GM23248 (cell line): ENCODE results near the gene GDF10. TPM values are rescaled to one million over a fixed set of nuclear protein-coding genes. Genes with fewer than 3 reads are reported as not detected.

Experiments used
- DNase-seq: peaks from one replicate; pipeline ENCODE4 v3.0.0-alpha.2; 2015
- H2AFZ ChIP-seq: fragments of 200-600 bp; sonication (generic); 2 replicates; pipeline ENCODE4 v1.6.1; 2016; ENCODE audit warnings: antibody characterized with exemption
- H3F3A ChIP-seq: fragments of 200-600 bp; sonication (generic); 2 replicates; pipeline ENCODE4 v1.6.1; 2016; ENCODE audit warnings: mild to moderate bottlenecking, antibody characterized with exemption, mixed run types; ENCODE audit not compliant: insufficient read depth
- H3K27ac ChIP-seq: fragments of 200-600 bp; sonication (generic); 2 replicates; pipeline ENCODE4 v1.5.1; 2016; ENCODE audit warnings: mild to moderate bottlenecking
- H3K27me3 ChIP-seq: fragments of 200-600 bp; sonication (generic); replicated peaks from 2 replicates; pipeline ENCODE4 v1.6.1; 2016; ENCODE audit warnings: mild to moderate bottlenecking; ENCODE audit not compliant: insufficient read depth
- H3K36me3 ChIP-seq: fragments of 200-600 bp; sonication (generic); 2 replicates; pipeline ENCODE4 v1.6.1; 2016; ENCODE audit warnings: low read depth, mild to moderate bottlenecking
- H3K4me1 ChIP-seq: fragments of 200-600 bp; sonication (generic); 2 replicates; pipeline ENCODE4 v1.6.1; 2016; ENCODE audit warnings: mild to moderate bottlenecking; ENCODE audit not compliant: insufficient read depth
- H3K4me2 ChIP-seq: fragments of 200-600 bp; sonication (generic); one replicate; pipeline ENCODE4 v1.6.1; 2016; ENCODE audit warnings: mild to moderate bottlenecking; ENCODE audit not compliant: unreplicated experiment
- H3K4me3 ChIP-seq: fragments of 200-600 bp; sonication (generic); 2 replicates; pipeline ENCODE4 v1.5.1; 2016; ENCODE audit warnings: mild to moderate bottlenecking
- H3K79me2 ChIP-seq: fragments of 200-600 bp; sonication (generic); 2 replicates; pipeline ENCODE4 v1.6.1; 2016; ENCODE audit warnings: mild to moderate bottlenecking; ENCODE audit not compliant: insufficient read depth
- H3K9ac ChIP-seq: fragments of 200-600 bp; sonication (generic); 2 replicates; pipeline ENCODE4 v1.6.1; 2016; ENCODE audit warnings: mild to moderate bottlenecking
- H3K9me2 ChIP-seq: fragments of 200-600 bp; sonication (generic); 2 replicates; pipeline ENCODE4 v1.6.1; 2016; ENCODE audit warnings: mixed run types, mild to moderate bottlenecking, moderate library complexity; ENCODE audit not compliant: insufficient read depth
- H3K9me3 ChIP-seq: fragments of 200-600 bp; sonication (generic); one replicate; pipeline ENCODE4 v1.6.1; 2017; ENCODE audit warnings: low read depth
- H4K20me1 ChIP-seq: fragments of 200-600 bp; sonication (generic); 2 replicates; pipeline ENCODE4 v1.6.0; 2016; ENCODE audit not compliant: insufficient read depth
- EZH2 ChIP-seq: fragments of 200-600 bp; sonication (generic); IDR thresholded peaks from 2 replicates; pipeline ENCODE4 v1.6.1; 2018; ENCODE audit warnings: antibody characterized with exemption, mild to moderate bottlenecking; ENCODE audit not compliant: insufficient read depth, poor library complexity, severe bottlenecking
- EZH2phosphoT487 ChIP-seq: fragments of 200-600 bp; sonication (generic); IDR thresholded peaks from 2 replicates; pipeline ENCODE4 v1.6.1; 2018; ENCODE audit warnings: antibody characterized with exemption, moderate library complexity, mild to moderate bottlenecking, low read depth; ENCODE audit not compliant: insufficient read depth
- WGBS, 2 experiments: methylation state at CpG; one replicate each; pipeline ENCODE4 v1.1.6; 2015 to 2017; ENCODE audit warnings: low lambda C conversion rate in 2 of 2, low coverage in 1 of 2; ENCODE audit errors: missing lambda C conversion rate in 2 of 2; 5-methylcytosine and 5-hydroxymethylcytosine counted together
- in situ Hi-C: fragments of 300-500 bp; cut with MboI; formaldehyde crosslinking; loops from 2 replicates; pipeline ENCODE4 v1.15.0; 2020
- polyA plus RNA-seq: library from polyadenylated mRNA; unstranded; fragments of >200 nt; fragmentation: Nextera tagmentation; extraction: Ambion mirVana; gene quantifications from 2 replicates; pipeline ENCODE4 v1.2.1, GENCODE V29; 2016
- total RNA-seq: library from RNA; depleted of rRNA; stranded (reverse); fragments of >200 nt; shearing (Covaris generic); gene quantifications from 2 replicates; pipeline ENCODE4 v1.2.3, GENCODE V29; 2014

Gene GDF10
- total and polyA plus RNA-seq, 2 experiments from 2014 or later: 0.08 to 0.22 TPM

GRCh38 chr10:47356708-47357107 lies 56.7 kb downstream of the GDF10 start:
- DNase-seq: no peak
- H4K20me1 ChIP-seq: no peaks in the 10 kb centered on the region
- no peak overlapping the region for H2AFZ ChIP-seq
- peaks cover 11% of the 10 kb centered on the region for H3K27me3 ChIP-seq
- no peak overlapping the region for H3K4me2 ChIP-seq
- no peaks in the 10 kb centered on the region for H3F3A ChIP-seq
- no peaks in the 10 kb centered on the region for H3K4me1 ChIP-seq
- no peaks in the 10 kb centered on the region for H3K9me3 ChIP-seq
- in situ Hi-C loops: no loop called here
- no peaks in the 10 kb centered on the region for H3K79me2 ChIP-seq
- 33 to 35% methylated on average over 5 of the region's 5 CpGs for WGBS, 2 experiments
- no peaks in the 10 kb centered on the region for H3K9me2 ChIP-seq
- no peak overlapping the region for H3K9ac ChIP-seq
- H3K36me3 ChIP-seq: no peaks in the 10 kb centered on the region
- H3K27ac ChIP-seq: no peak overlapping the region
- TF ChIP-seq EZH2: no peak
- TF ChIP-seq EZH2phosphoT487: no peak
- no peak overlapping the region for H3K4me3 ChIP-seq

DNA sequence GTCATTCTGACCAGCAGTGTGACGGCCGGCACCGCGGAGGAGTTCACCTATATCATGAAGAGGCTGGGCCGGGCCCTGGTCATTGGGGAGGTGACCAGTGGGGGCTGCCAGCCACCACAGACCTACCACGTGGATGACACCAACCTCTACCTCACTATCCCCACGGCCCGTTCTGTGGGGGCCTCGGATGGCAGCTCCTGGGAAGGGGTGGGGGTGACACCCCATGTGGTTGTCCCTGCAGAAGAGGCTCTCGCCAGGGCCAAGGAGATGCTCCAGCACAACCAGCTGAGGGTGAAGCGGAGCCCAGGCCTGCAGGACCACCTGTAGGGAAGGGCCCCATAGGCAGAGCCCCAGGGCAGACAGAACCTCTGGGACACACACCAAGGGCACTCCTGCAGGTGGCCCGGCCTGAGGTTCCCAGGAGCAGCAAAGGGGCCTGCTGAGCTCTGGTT lies 57.2 kb downstream of the GDF10 start:
- Histone ChIP-seq H3K79me2 (no peaks in the 10 kb centered on the region), H3K9me3 (no peaks in the 10 kb centered on the region), H3K27me3 (peaks cover 11% of the 10 kb centered on the region), H3K4me1 (no peaks in the 10 kb centered on the region), H3F3A (no peaks in the 10 kb centered on the region), H3K9ac (no peak overlapping the region), H2AFZ (no peak overlapping the region), H3K27ac (no peak overlapping the region), H3K4me3 (no peak overlapping the region), H3K9me2 (no peaks in the 10 kb centered on the region), H4K20me1 (no peaks in the 10 kb centered on the region), H3K4me2 (no peak overlapping the region), H3K36me3 (no peaks in the 10 kb centered on the region)
- DNase-seq: no peak
- 71 to 78% methylated on average over 12 of the region's 12 CpGs for WGBS, 2 experiments
- in situ Hi-C loops: no loop called here
- TF ChIP-seq EZH2: no peak
- TF ChIP-seq EZH2phosphoT487: no peak

GRCh38 chr10:47357911-47358310 lies 57.9 kb downstream of the GDF10 start:
- Histone ChIP-seq H4K20me1 (no peaks in the 10 kb centered on the region), H3K27ac (no peak overlapping the region), H3K9me3 (no peaks in the 10 kb centered on the region), H3F3A (no peaks in the 10 kb centered on the region), H3K27me3 (peaks cover 7% of the 10 kb centered on the region), H3K9me2 (no peaks in the 10 kb centered on the region), H3K4me1 (no peaks in the 10 kb centered on the region), H3K36me3 (no peaks in the 10 kb centered on the region), H3K79me2 (no peaks in the 10 kb centered on the region), H3K4me2 (no peak overlapping the region), H3K9ac (no peak overlapping the region), H3K4me3 (no peak overlapping the region), H2AFZ (no peak overlapping the region)
- TF ChIP-seq EZH2phosphoT487: no peak
- in situ Hi-C loops: no loop called here
- WGBS, 2 experiments: 68 to 77% methylated on average over 3 of the region's 3 CpGs
- DNase-seq: no peak

- H4K20me1 ChIP-seq: no peaks in the 10 kb centered on the region
- no peaks in the 10 kb centered on the region for H3K4me1 ChIP-seq
- no peak overlapping the region for H3K27ac ChIP-seq
- H3K9ac ChIP-seq: no peak overlapping the region
- peaks cover 1% of the 10 kb centered on the region; the same call in 1 of the 2 replicates for H3K27me3 ChIP-seq
- WGBS, 2 experiments: 32 to 39% methylated on average over 3 of the region's 3 CpGs
- no peaks in the 10 kb centered on the region for H3K9me2 ChIP-seq
- TF ChIP-seq EZH2 (no peak), EZH2phosphoT487 (no peak)
- no peak overlapping the region for H3K4me2 ChIP-seq
- DNase-seq: no peak
- H3F3A ChIP-seq: no peaks in the 10 kb centered on the region
- no peaks in the 10 kb centered on the region for H3K9me3 ChIP-seq
- H3K4me3 ChIP-seq: no peak overlapping the region
- in situ Hi-C loops: no loop called here
- no peaks in the 10 kb centered on the region for H3K36me3 ChIP-seq
- H2AFZ ChIP-seq: no peak overlapping the region
- no peaks in the 10 kb centered on the region for H3K79me2 ChIP-seq
Observed at GRCh38 chr10:47358457-47358856, 58.5 kb downstream of the GDF10 start.

DNA sequence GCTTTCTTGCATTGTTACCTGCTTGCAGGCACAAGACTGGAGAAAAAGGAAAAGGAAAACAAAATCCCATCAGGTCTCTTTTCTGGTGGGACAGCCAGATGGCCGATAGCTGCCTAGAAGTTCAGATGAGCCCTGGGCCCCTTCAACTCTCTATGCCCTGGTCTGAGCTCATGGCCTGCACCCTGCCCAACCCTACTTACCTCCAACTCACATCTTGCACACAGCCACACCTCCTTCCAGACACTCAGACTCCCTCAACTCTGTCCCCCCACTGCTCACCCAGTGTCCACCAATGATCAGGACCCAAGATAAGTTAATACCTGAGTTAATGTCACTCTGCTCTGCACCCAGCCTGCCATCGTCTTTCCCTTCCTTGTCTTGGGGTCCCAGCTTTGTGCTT lies 59.1 kb downstream of the GDF10 start:
- no peaks in the 10 kb centered on the region for H3K4me1 ChIP-seq
- no peaks in the 10 kb centered on the region for H3K36me3 ChIP-seq
- H3K4me2 ChIP-seq: no peak overlapping the region
- no peak overlapping the region for H3K9ac ChIP-seq
- H3F3A ChIP-seq: no peaks in the 10 kb centered on the region
- no peaks in the 10 kb centered on the region for H4K20me1 ChIP-seq
- H3K79me2 ChIP-seq: no peaks in the 10 kb centered on the region
- no peak overlapping the region for H3K4me3 ChIP-seq
- TF ChIP-seq EZH2phosphoT487 (no peak), EZH2 (no peak)
- H3K27me3 ChIP-seq: no peaks in the 10 kb centered on the region
- H2AFZ ChIP-seq: no peak overlapping the region
- no peak overlapping the region for H3K27ac ChIP-seq
- no peaks in the 10 kb centered on the region for H3K9me2 ChIP-seq
- no peak for DNase-seq
- 57 to 85% methylated on average over 2 of the region's 2 CpGs for WGBS, 2 experiments
- H3K9me3 ChIP-seq: no peaks in the 10 kb centered on the region
- in situ Hi-C loops: no loop called here
